Inflammatory macrophage (primary cell): ENCODE results near the gene RBM20.
"Not testable (repeated sequence)": the region's sequence is repeated elsewhere in the genome, so short reads cannot be mapped to it uniquely, and the experiment has no call there.

ENCODE experiments used
- DNase-seq, 2 donors: peaks; one replicate each; pipeline ENCODE4 v3.0.0-alpha.2; 2020 to 2022

Gene RBM20

GRCh38 chr10:110649347-110650264, 5.5 kb downstream of the RBM20 start:
- no peak for DNase-seq

- DNase-seq, result no peak
These were observed 6.1 kb downstream of the RBM20 start for GRCh38 chr10:110650265-110650668.

- peak in 1 of 2 donors; percentile 19 for DNase-seq
These were observed 7.2 kb downstream of the RBM20 start for GRCh38 chr10:110651044-110651958.

- DNase-seq, result no peak
These were observed 8.5 kb downstream of the RBM20 start for GRCh38 chr10:110652475-110653118.

- no peak for DNase-seq
These were observed 11.2 kb downstream of the RBM20 start for GRCh38 chr10:110655320-110655719.

GRCh38 chr10:110656612-110657011, 12.5 kb downstream of the RBM20 start:
- no peak for DNase-seq

GRCh38 chr10:110657973-110658691, 14.0 kb downstream of the RBM20 start:
- DNase-seq, result no peak

GRCh38 chr10:110659558-110659957, 15.4 kb downstream of the RBM20 start:
- no peak for DNase-seq

GRCh38 chr10:110660289-110660688, 16.2 kb downstream of the RBM20 start:
- DNase-seq, result not testable (repeated sequence)

- no peak for DNase-seq
These were observed 17.2 kb downstream of the RBM20 start for GRCh38 chr10:110661292-110661691.

GRCh38 chr10:110664483-110665420, 20.6 kb downstream of the RBM20 start:
- DNase-seq, result peak; percentile 36 to 39

- DNase-seq, result not testable (repeated sequence)
These were observed 22.1 kb downstream of the RBM20 start for GRCh38 chr10:110666259-110666658.

- no peak for DNase-seq
These were observed 22.5 kb downstream of the RBM20 start for GRCh38 chr10:110666673-110667072.

GRCh38 chr10:110667620-110668343, 23.6 kb downstream of the RBM20 start:
- no peak for DNase-seq

GRCh38 chr10:110668443-110668842, 24.3 kb downstream of the RBM20 start:
- DNase-seq, result no peak

GRCh38 chr10:110670335-110670734, 26.2 kb downstream of the RBM20 start:
- no peak for DNase-seq

- DNase-seq, result peak; percentile 76 to 88
These were observed 27.8 kb downstream of the RBM20 start for GRCh38 chr10:110671788-110672579.

- DNase-seq, result peak in 1 of 2 donors; percentile 8
These were observed 28.4 kb downstream of the RBM20 start for GRCh38 chr10:110672580-110672919.

- DNase-seq, result no peak
These were observed 31.9 kb downstream of the RBM20 start for GRCh38 chr10:110676016-110676415.
